Measurements from ENCODE around the gene ST8SIA2.

ST8SIA2 gene

GRCh38 chr15:92405942-92406341 lies 12.3 kb downstream of the ST8SIA2 start:
- Histone ChIP-seq H4K20me1 (ENCODE audit: insufficient read depth, low read length, poor library complexity, severe bottlenecking) (no peaks in the 10 kb centered on the region), H3K36me3 (ENCODE audit: insufficient read depth, low read length) (no peaks in the 10 kb centered on the region), H3K4me3 (ENCODE audit: low read length, poor library complexity, severe bottlenecking) (no peak overlapping the region), H3K79me2 (ENCODE audit: insufficient read depth, low read length) (no peaks in the 10 kb centered on the region), H3K9me2 (replicated peaks; ENCODE audit: low read depth, low read length) (no peaks in the 10 kb centered on the region), H3K9ac (ENCODE audit: low read depth, low read length, poor library complexity, severe bottlenecking) (no peak overlapping the region), H2AFZ (ENCODE audit: low read length) (no peak overlapping the region), H3K9me3 (ENCODE audit: insufficient read depth, low read depth, low read length) (no peaks in the 10 kb centered on the region), H3F3A (ENCODE audit: low read depth) (no peaks in the 10 kb centered on the region), H3K27me3 (ENCODE audit: insufficient read depth, low read length, poor library complexity, severe bottlenecking) (no peaks in the 10 kb centered on the region), H3K4me2 (ENCODE audit: low read depth, low read length, poor library complexity, severe bottlenecking) (no peak overlapping the region), H3K4me1 (ENCODE audit: insufficient read depth, low read length, poor library complexity, severe bottlenecking) (no peaks in the 10 kb centered on the region)
- no peak for TF ChIP-seq CTCF (conservative IDR thresholded peaks at IDR 0.05; ENCODE audit: low read length)
- TF ChIP-seq EZH2phosphoT487 (IDR thresholded peaks at IDR 0.05; ENCODE audit: borderline replicate concordance), result no peak

- no peaks in the 10 kb centered on the region for H4K20me1 ChIP-seq (ENCODE audit: insufficient read depth, low read length, poor library complexity, severe bottlenecking)
- H3K79me2 ChIP-seq (ENCODE audit: insufficient read depth, low read length), result no peaks in the 10 kb centered on the region
- TF ChIP-seq EZH2phosphoT487 (IDR thresholded peaks at IDR 0.05; ENCODE audit: borderline replicate concordance) (no peak), CTCF (conservative IDR thresholded peaks at IDR 0.05; ENCODE audit: low read length) (no peak)
- H3K4me2 ChIP-seq (ENCODE audit: low read depth, low read length, poor library complexity, severe bottlenecking), result no peak overlapping the region
- no peaks in the 10 kb centered on the region for H3K4me1 ChIP-seq (ENCODE audit: insufficient read depth, low read length, poor library complexity, severe bottlenecking)
- no peaks in the 10 kb centered on the region for H3K9me3 ChIP-seq (ENCODE audit: insufficient read depth, low read depth, low read length)
- H3K9ac ChIP-seq (ENCODE audit: low read depth, low read length, poor library complexity, severe bottlenecking), result no peak overlapping the region
- H3F3A ChIP-seq (ENCODE audit: low read depth), result no peaks in the 10 kb centered on the region
- H2AFZ ChIP-seq (ENCODE audit: low read length), result no peak overlapping the region
- H3K36me3 ChIP-seq (ENCODE audit: insufficient read depth, low read length), result no peaks in the 10 kb centered on the region
- H3K4me3 ChIP-seq (ENCODE audit: low read length, poor library complexity, severe bottlenecking), result no peak overlapping the region
- H3K27me3 ChIP-seq (ENCODE audit: insufficient read depth, low read length, poor library complexity, severe bottlenecking), result no peaks in the 10 kb centered on the region
- H3K9me2 ChIP-seq (replicated peaks; ENCODE audit: low read depth, low read length), result no peaks in the 10 kb centered on the region
Measured at GRCh38 chr15:92407321-92407720, 13.6 kb downstream of the ST8SIA2 start.

- Histone ChIP-seq H3K4me2 (ENCODE audit: low read depth, low read length, poor library complexity, severe bottlenecking) (no peak overlapping the region), H3K9me2 (replicated peaks; ENCODE audit: low read depth, low read length) (no peaks in the 10 kb centered on the region), H3K4me3 (ENCODE audit: low read length, poor library complexity, severe bottlenecking) (no peak overlapping the region), H3K36me3 (ENCODE audit: insufficient read depth, low read length) (no peaks in the 10 kb centered on the region), H3F3A (ENCODE audit: low read depth) (no peaks in the 10 kb centered on the region), H3K9me3 (ENCODE audit: insufficient read depth, low read depth, low read length) (no peaks in the 10 kb centered on the region), H3K79me2 (ENCODE audit: insufficient read depth, low read length) (no peaks in the 10 kb centered on the region), H3K9ac (ENCODE audit: low read depth, low read length, poor library complexity, severe bottlenecking) (no peak overlapping the region), H4K20me1 (ENCODE audit: insufficient read depth, low read length, poor library complexity, severe bottlenecking) (no peaks in the 10 kb centered on the region), H2AFZ (ENCODE audit: low read length) (no peak overlapping the region), H3K4me1 (ENCODE audit: insufficient read depth, low read length, poor library complexity, severe bottlenecking) (no peaks in the 10 kb centered on the region), H3K27me3 (ENCODE audit: insufficient read depth, low read length, poor library complexity, severe bottlenecking) (no peaks in the 10 kb centered on the region)
- TF ChIP-seq CTCF (conservative IDR thresholded peaks at IDR 0.05; ENCODE audit: low read length), result no peak
- no peak for TF ChIP-seq EZH2phosphoT487 (IDR thresholded peaks at IDR 0.05; ENCODE audit: borderline replicate concordance)
Measured at GRCh38 chr15:92407916-92408315, 14.2 kb downstream of the ST8SIA2 start.

All from Loucy (cell line).